SK-N-SH treated with all-trans-retinoic acid at 6 μM for 48 hours (cell line): ENCODE results near the gene PCDHB12.
"Not testable (repeated sequence)": the region's sequence is repeated elsewhere in the genome, so short reads cannot be mapped to it uniquely, and the experiment has no call there.

Experiments used
- ATAC-seq: fragments of 200-7000 bp; cut with Tn5 transposase; 3 replicates; pipeline ENCODE4 v1.9.1; 2020; ENCODE audit warnings: mild to moderate bottlenecking, moderate library complexity
- ARNTL ChIP-seq: fragments of 450-650 bp; formaldehyde crosslinking; IDR thresholded peaks from 2 replicates; pipeline ENCODE4 v1.5.0; 2020; ENCODE audit warnings: low read depth, mild to moderate bottlenecking, moderate library complexity, borderline replicate concordance
- BACH2 ChIP-seq: fragments of 250-450 bp; sonication (Bioruptor Pico); IDR thresholded peaks from 2 replicates; pipeline ENCODE4 v1.9.0; 2021; ENCODE audit warnings: mild to moderate bottlenecking, borderline replicate concordance
- CREB5 ChIP-seq: fragments of 250-450 bp; sonication (Bioruptor Pico); IDR thresholded peaks from 2 replicates; pipeline ENCODE4 v1.5.1; 2020; ENCODE audit warnings: low read depth, mild to moderate bottlenecking, moderate library complexity
- CSRNP3 ChIP-seq: fragments of 250-450 bp; sonication (Bioruptor Pico); IDR thresholded peaks from 2 replicates; pipeline ENCODE4 v1.5.1; 2021; ENCODE audit warnings: mild to moderate bottlenecking, moderate library complexity
- ESRRG ChIP-seq: fragments of 250-450 bp; sonication (Bioruptor Pico); IDR thresholded peaks from 2 replicates; pipeline ENCODE4 v1.6.1; 2021; ENCODE audit warnings: mild to moderate bottlenecking
- GLIS3 ChIP-seq: fragments of 250-450 bp; sonication (Bioruptor Pico); IDR thresholded peaks from 2 replicates; pipeline ENCODE4 v1.5.0; 2020; ENCODE audit warnings: mild to moderate bottlenecking, moderate library complexity
- ISL1 ChIP-seq: fragments of 250-450 bp; sonication (Bioruptor Pico); IDR thresholded peaks from 2 replicates; pipeline ENCODE4 v2.1.2; 2022; ENCODE audit warnings: mild to moderate bottlenecking, moderate library complexity
- PATZ1 ChIP-seq: fragments of 250-450 bp; sonication (Bioruptor Pico); IDR thresholded peaks from 2 replicates; pipeline ENCODE4 v1.8.0; 2020; ENCODE audit warnings: mild to moderate bottlenecking, moderate library complexity, borderline replicate concordance
- POU6F1 ChIP-seq: fragments of 250-450 bp; sonication (Bioruptor Pico); IDR thresholded peaks from 2 replicates; pipeline ENCODE4 v1.8.0; 2021; ENCODE audit warnings: low read depth, mild to moderate bottlenecking, moderate library complexity, borderline replicate concordance
- PPARA ChIP-seq: fragments of 250-450 bp; sonication (Bioruptor Pico); IDR thresholded peaks from 2 replicates; pipeline ENCODE4 v1.5.0; 2020; ENCODE audit warnings: mild to moderate bottlenecking, borderline replicate concordance
- SNAI2 ChIP-seq: fragments of 250-450 bp; sonication (Bioruptor Pico); IDR thresholded peaks from 2 replicates; pipeline ENCODE4 v1.5.0; 2020; ENCODE audit warnings: mild to moderate bottlenecking, moderate library complexity
- TCF4 ChIP-seq: fragments of 250-450 bp; sonication (Bioruptor Pico); IDR thresholded peaks from 2 replicates; pipeline ENCODE4 v1.8.0; 2021; ENCODE audit warnings: mild to moderate bottlenecking, moderate library complexity, borderline replicate concordance
- TSHZ2 ChIP-seq: fragments of 250-450 bp; sonication (Bioruptor Pico); IDR thresholded peaks from 2 replicates; pipeline ENCODE4 v1.5.0; 2020; ENCODE audit warnings: mild to moderate bottlenecking, moderate library complexity
- ZC3H10 ChIP-seq: fragments of 250-450 bp; sonication (Bioruptor Pico); IDR thresholded peaks from 2 replicates; pipeline ENCODE4 v1.5.1; 2021; ENCODE audit warnings: mild to moderate bottlenecking, moderate library complexity
- ZFP30 ChIP-seq: fragments of 450-650 bp; formaldehyde crosslinking; IDR thresholded peaks from 2 replicates; pipeline ENCODE4 v1.5.0; 2022; ENCODE audit warnings: mild to moderate bottlenecking, moderate library complexity
- ZNF70 ChIP-seq: fragments of 450-650 bp; formaldehyde crosslinking; IDR thresholded peaks from 2 replicates; pipeline ENCODE4 v1.5.0; 2020; ENCODE audit warnings: mild to moderate bottlenecking, moderate library complexity
- ZNF8 ChIP-seq: fragments of 450-650 bp; formaldehyde crosslinking; IDR thresholded peaks from 2 replicates; pipeline ENCODE4 v1.5.0; 2020; ENCODE audit warnings: mild to moderate bottlenecking, moderate library complexity

Gene PCDHB12

GRCh38 chr5:141245250-141245717 lies 36.8 kb downstream of the PCDHB12 start, which contains the start of gene PCDHB15 (continued):
- TF ChIP-seq PATZ1 (CRISPR knock-in tag) (no peak), ZNF8 (CRISPR knock-in tag) (no peak), TCF4 (CRISPR knock-in tag) (no peak), BACH2 (CRISPR knock-in tag) (no peak), PPARA (CRISPR knock-in tag) (no peak), SNAI2 (CRISPR knock-in tag) (no peak), ESRRG (CRISPR knock-in tag) (no peak)

- not testable (repeated sequence) for ATAC-seq
Measured at GRCh38 chr5:141246971-141247370, 38.5 kb downstream of the PCDHB12 start.

- ATAC-seq, result not testable (repeated sequence)
Measured at GRCh38 chr5:141247434-141247833, 38.9 kb downstream of the PCDHB12 start.

GRCh38 chr5:141250576-141250975 lies 42.1 kb downstream of the PCDHB12 start:
- TF ChIP-seq ESRRG (CRISPR knock-in tag), result no peak
- TF ChIP-seq PPARA (CRISPR knock-in tag), result no peak
- TF ChIP-seq ZNF70, result no peak
- no peak for ATAC-seq

GRCh38 chr5:141258464-141258863 lies 49.9 kb downstream of the PCDHB12 start:
- TF ChIP-seq CSRNP3 (CRISPR knock-in tag) (no peak), CREB5 (no peak), ISL1 (CRISPR knock-in tag) (no peak), BACH2 (CRISPR knock-in tag) (no peak), SNAI2 (CRISPR knock-in tag) (no peak)

GRCh38 chr5:141258948-141259347 lies 50.4 kb downstream of the PCDHB12 start:
- ATAC-seq, result no peak
- TF ChIP-seq ISL1 (CRISPR knock-in tag) (no peak), CSRNP3 (CRISPR knock-in tag) (no peak), CREB5 (no peak), ZNF8 (CRISPR knock-in tag) (no peak), POU6F1 (CRISPR knock-in tag) (no peak), ZNF70 (no peak), TSHZ2 (CRISPR knock-in tag) (no peak), GLIS3 (CRISPR knock-in tag) (no peak), PATZ1 (CRISPR knock-in tag) (no peak), ZC3H10 (CRISPR knock-in tag) (no peak), ESRRG (CRISPR knock-in tag) (no peak), SNAI2 (CRISPR knock-in tag) (no peak), ARNTL (CRISPR knock-in tag) (no peak), ZFP30 (CRISPR knock-in tag) (no peak)

More at GRCh38 chr5:141258464-141258863, 49.9 kb downstream of the PCDHB12 start:
- no peak for ATAC-seq
